Activated CD8-positive, alpha-beta memory T cell treated with anti-CD3 and anti-CD28 coated beads for 48 hours (primary cell): ENCODE measurements around the gene ING1.
A peak's percentile ranks its signal among the peaks of the same experiment; 100 is the strongest.
"Not testable (repeated sequence)": the region's sequence is repeated elsewhere in the genome, so short reads cannot be mapped to it uniquely, and the experiment has no call there.

Experiments
- DNase-seq, 3 experiments: peaks; one replicate each; pipeline ENCODE4 v3.0.0-alpha.2; 2020; ENCODE audit warnings: low read depth in 2 of 3, low spot score in 2 of 3

The ING1 gene, protein sequence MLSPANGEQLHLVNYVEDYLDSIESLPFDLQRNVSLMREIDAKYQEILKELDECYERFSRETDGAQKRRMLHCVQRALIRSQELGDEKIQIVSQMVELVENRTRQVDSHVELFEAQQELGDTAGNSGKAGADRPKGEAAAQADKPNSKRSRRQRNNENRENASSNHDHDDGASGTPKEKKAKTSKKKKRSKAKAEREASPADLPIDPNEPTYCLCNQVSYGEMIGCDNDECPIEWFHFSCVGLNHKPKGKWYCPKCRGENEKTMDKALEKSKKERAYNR

DNA sequence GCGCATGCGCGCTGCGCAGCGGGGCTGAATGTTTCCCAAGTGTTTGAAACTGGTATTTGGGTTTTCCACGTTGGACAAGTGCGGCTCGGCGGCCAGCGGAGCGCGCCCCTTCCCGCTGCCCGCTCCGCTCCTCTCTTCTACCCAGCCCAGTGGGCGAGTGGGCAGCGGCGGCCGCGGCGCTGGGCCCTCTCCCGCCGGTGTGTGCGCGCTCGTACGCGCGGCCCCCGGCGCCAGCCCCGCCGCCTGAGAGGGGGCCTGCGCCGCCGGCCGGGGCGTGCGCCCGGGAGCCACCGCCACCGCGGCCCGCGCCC, at the start of gene ING1:
TSS of gene ING1 (plus strand) at position 59 of the 311 bp plus-strand sequence. CDS start 450 bp downstream, outside the sequence.
- DNase-seq, result no peak

DNA sequence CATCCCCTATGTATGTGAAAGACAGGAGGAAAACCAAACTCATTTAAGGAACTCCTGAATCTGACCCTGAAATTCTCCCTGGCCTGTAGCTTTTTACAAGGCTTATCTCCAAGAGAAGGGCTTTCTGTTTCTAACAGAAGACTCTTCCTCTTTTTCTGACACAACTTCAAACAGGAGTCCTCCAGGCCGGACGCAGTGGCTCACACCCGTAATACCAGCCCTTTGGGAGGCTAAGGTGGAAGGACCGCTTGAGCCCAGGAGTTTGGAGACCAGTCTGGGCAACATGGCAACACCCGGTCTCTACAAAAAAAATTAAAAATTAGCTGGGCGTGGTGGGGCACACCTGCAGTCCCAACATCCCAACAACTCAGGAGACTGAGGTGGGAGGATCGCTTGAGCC, 49.5 kb upstream of the ING1 start:
- no peak for DNase-seq

DNA sequence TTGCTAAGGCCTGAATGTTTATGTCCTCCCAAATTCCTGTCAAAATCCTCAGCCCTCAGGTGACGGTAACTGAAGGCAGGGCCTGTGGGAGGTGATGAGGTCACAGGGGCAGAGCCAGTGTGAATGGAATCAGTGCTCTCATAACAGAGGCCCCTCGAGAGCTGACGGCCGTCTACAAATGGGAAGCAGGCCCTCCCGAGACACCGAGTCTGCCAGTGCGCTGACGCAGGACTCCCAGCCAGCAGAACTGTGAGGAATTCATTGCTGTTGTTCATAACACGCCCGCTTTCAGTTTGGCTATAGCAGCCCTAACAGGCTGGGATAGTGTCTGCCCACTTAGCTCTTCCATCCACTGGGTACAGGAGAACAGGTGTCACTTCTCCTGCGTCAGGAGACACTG, 48.8 kb upstream of the ING1 start:
- no peak for DNase-seq

DNA sequence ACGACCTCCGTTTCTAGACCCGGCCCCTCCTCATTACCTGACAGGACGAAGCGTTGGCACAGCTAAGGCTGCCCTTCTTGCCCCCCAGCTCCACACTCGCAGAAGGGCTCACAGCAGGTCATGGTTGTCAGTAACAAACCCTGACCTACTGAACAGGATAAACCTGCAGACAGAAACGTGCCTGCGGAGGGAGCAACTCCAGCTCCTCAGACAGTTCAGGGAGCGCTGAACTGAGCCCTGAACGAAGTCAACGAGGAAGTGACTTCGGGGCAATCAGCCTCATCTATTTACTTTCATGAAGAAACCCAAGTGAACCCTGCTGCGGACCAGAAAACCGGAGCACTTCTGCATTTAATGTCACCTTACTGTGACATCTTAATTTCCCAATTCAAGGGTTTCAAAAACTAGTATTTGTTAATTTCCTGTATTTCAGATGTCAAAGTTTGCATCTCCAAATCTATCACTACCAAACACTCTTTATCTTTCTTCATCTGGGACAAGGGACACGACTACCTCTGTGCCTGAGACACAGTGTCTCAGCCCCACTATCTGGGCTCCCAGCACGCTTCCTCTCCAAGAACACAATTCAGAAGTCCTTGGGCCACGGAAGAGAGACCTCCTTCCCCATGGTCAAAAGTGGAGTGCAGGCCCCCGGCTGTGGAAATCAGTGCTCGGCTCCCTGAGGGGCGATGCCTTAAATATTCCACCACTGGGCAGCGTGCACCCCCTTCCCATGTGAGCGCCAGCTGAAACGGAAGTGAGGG, 47.8 kb upstream of the ING1 start:
- no peak for DNase-seq

DNA sequence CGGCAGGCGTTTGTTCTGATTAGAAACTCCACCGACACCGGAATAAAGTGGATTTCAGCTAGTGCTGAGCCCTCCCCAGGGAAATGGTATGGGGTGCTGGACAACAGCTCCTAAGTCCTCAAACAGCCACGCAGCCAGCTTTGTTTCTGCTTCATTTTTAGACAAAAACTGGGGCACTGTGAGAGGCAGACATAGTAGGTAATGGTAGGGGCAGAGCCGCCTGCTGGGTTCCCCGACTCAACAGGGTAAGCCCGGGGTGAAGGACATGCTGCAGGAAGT, 47.3 kb upstream of the ING1 start:
- no peak for DNase-seq

DNA sequence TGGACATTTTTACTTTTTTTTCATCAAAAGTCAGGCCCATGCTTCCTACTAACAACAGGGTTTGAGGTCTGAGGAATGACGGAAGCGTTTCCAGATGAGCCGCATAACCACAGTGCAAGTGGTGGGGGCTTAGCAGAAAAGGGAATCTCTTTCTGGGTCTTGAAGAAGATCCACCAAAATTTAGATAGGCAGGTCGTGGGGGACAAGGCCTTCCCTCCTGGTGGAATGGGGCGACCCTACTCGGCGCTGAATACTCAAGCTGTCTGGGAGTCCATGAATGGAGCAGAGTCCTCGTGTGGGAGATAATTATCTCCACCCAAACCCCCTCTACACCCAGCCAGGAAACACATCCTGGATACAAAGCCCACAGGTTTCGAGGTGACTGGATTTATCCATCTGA, 44.5 kb upstream of the ING1 start:
- DNase-seq, result no peak

DNA sequence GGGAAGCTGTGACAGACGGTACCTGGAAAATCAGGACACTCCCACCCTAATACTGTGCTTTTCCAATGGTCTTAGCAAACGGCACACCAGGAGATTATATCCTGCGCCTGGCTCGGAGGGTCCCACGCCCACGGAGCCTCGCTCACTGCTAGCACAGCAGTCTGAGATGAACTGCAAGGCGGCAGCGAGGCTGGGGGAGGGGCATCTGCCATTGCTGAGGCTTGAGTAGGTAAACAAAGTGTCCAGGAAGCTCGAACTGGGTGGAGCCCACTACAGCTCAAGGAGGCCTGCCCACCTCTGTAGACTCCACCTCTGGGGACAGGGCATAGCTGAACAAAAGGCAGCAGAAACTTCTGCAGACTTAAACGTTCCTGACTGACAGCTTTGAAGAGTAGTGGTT, 43.7 kb upstream of the ING1 start:
- not testable (repeated sequence) for DNase-seq

DNA sequence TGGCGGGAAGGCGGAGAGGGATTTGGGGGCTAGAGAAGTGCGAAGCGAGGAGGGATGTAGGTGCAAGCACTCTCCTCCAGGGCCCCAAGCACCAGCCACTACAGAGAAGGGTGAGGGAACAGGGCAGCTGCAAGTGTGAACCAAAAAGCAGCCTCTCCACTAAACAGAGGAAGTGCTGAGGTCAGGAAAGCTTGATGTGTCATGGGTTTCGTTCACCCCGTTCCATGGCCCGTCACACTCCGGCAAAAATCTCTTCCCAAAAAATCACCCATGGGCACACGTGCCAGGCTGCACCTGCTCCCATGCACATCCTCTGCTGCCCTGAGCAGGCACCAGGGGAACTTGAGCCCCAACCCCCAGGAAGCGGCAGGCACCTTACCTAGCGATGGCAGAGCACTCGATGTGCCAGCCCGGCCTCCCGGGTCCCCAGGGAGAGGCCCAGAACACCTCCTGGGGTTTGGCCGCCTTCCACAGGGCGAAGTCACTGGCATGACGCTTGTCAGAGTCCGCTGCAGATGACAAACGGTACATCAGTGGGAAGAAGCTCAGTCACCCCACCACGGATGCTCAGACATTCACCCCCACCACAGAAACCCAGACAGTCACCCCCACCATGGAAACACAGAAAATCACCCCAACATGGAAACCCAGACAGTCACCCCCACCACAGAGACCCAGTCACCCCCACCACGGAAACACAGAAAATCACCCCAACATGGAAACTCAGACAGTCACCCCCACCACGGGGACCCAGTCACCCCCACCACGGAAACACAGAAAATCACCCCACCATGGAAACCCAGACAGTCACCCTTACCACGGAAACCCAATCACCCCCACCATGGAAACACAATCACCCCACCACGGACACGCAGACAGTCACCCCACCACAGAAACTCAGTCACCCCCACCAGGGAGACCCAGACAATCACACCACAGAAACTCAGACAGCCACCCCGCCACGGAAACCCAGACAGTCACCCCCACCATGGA, 36.6 kb upstream of the ING1 start:
- DNase-seq, result peak in 1 of 3 experiments; percentile 29

DNA sequence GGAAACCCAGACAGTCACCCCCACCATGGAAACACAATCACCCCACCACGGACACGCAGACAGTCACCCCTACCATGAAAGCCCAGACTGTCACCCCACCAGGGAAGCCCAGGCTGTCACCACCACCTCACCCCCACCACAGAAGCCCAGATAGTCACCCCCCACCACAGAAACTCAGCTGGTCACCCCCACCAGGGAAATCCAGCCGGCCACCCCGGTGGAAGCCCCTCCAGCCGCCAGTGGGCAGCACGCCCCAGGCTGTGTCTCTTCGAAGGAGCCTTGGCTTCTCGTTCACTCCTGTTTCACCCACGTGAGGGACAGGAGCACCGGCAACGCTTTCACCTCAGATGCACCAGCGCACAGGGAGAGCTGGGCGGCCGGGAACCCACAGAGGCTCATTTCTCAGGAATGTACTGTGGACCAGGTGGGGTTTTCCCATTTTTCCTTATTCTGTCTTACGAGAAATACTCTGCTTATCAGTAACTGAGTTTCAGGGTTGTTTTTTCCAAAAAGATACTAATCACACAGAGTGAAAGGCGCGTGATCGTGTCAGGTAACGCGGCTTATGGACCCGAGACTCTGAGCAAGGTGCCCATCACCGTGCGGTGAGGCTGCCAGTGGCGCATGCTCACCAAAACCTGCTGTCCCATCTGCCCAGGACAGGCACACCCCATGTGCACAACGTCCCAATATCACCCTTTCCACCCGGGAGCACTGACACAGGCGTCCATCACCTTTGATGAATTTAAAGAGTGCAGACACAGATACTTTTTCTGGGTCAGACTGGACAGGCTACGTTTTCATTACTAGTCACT, 35.6 kb upstream of the ING1 start:
- DNase-seq, result peak in 1 of 3 experiments; percentile 21

DNA sequence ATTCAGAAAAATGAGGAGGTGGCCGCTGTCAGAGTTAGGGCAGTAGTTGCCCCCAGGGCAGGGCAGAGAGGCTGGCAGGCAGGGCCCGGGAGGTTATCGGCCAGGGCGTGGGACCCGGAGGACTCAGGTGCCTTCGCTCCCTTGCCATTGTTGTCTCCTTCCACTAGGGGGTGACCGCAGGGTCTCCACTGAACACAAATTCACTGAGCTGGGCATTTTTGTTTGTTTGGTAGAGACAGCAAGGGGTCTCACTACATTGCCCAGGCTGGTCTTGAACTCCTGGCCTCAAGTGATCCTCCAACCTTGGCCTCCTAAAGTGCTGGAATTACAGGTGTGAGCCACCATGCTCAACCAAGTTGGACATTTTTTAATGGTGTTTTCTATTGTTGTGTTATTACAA, 32.6 kb upstream of the ING1 start:
- DNase-seq, result no peak

DNA sequence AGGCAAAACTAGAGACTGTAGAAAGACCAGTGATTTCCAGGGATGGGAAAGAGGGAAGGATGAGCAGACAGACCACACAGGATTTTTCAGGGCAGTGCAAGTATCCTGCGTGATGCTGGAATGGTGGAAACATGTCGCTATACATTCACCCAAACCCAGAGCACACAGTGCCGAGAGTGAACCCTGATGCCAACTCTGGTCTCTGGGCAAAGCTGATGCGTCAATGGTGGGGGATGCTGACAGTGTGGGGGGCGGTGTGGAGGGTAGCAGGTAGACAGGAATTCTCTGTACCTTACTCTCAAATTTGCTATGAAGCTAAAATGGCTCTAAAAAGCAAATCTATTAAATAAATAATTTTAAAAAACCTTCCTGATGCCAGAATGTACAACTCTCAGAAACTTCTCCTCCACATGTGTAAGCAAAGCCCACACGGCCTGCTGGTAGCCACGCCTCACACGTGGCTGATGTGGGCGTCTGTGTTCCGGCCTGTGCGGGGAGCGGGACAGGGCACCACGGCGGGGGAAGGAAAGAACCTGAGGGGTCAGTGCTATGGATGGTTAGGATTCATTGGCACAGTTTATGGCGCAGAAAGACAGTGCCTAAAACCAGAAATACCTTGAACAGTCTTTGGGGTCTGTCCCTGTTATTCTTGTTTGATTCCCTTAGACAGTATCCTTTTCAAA, 31.5 kb upstream of the ING1 start:
- no peak for DNase-seq

DNA sequence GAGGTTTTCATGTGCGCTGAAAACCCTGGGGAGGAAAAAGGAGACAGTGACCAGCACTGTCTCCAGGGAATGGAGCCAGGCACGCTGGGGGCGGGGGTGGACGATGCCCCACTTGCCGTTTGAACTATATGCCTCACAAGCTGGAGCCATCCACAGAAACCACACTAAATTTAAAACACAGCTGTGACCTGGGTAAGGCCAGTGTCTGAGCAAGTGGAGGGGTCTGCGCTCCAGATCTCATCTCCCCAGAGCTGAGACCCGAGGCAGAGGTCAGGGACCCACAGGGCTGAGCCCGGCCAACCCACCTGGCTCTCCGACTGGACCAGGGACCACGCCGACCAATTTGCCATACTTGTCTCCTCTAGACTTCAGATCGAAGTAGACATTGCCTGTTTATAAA, 30.8 kb upstream of the ING1 start:
- no peak for DNase-seq

DNA sequence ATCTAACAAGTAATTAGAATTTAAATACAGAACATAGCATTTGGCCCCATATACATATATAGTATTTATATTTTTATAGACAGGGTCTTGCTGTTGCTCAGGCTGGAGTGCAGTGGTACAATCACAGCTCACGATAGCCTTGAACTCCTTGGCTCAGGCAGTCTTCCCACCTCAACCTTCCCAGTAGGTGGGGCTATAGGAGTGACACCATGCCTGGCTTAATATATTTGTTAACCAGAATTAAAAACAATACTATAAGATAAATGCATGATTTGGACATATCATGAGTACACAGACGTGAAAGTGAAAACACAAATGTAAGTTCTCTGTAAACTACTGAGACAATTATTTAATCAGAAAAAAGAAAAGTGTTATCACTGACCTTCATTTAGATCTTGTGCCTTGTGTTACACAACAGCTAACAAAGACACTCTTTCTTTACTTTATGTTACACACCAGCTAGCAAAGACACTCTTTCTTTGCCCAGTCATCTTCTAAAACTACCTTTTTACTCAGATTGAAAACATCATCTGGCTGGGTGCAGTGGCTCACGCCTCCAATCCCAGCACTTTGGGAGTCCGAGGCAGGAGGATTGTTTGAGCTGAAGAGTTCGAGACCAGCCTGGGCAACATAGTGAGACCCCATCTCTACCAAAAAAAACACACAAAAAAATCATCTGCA, 30.2 kb upstream of the ING1 start:
- no peak for DNase-seq

DNA sequence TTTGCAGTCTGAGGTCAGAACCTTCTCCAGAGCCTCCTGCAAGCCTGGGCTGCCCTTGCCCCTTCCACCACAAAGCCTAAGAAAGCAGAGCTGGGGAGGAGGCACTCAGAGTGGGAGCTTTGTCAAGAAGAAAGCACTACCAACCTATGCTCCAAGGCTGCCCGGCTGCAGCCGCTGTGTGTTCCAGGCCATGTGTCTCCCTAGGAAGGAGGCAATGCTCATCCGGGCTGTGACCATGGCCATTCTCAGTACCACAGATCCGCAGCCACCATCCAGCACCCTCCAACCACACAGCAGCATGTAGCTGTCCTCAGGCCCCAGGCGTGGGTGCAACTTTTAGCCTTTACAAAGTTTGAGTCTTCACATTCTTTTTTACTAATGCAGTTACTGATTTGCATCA, 29.6 kb upstream of the ING1 start:
- DNase-seq, result no peak

DNA sequence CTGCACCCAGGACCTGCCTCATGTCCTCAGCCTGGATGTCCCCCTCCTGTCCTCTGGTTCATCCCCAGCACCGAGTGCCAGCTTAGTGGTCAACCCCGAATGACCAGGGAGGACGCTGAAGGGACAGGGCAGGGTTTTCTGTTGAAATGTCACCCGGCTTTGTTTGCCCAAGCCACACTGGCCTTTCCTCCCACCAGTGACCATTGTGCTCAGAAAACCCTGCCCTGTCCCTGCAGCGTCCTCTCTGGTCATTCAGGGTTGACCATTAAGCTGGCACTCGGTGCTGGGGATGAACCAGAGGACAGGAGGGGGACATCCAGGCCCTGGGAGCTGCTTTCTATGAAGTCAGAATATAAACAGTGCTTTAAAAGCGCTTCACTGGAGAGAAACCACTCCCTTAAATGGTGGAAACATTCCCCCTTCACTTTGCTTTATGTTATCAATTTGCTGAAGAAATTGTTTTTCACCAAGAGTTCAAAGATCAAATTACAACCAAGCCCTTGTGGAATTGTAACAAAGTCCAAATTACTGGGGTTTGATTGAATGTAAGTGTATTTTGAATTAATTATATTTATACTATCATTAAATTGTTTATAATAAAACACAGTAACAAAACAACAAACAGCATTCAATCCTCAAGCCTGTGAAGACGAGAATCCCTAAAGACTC, 29.0 kb upstream of the ING1 start:
- DNase-seq, result no peak

DNA sequence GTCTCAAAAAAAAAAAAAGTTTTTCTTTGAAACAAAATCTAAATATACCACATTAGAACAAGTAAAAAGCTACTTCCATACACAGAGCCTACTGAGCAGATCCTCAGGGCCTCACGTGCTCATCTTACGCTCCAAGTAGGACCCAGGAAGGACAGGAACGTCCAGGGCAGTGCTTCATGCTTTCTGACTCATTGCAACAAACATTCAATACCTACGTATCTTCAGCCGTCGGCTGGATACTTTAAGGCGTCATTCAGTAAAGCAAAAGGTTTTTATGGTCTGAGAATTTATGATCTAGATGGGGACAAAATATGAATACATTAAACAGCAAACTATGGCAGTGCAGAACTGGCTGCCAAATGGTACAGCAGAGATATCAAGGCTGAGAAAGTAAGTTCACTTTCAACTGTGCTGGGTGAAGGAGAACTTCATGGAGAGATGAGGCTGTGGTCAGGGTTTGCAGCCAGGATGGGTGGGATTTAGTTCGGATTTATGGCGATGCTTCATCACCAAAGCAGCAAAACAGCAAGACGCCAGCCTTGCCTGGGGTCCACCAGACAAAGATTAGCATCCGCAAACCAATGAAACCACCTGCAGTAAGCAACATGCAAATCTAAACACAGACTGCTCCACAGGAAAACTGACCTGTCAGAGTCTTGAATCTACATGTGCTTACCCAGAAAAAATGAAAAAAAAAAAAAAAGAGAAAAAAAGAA, 28.0 kb upstream of the ING1 start:
- DNase-seq, result no peak

DNA sequence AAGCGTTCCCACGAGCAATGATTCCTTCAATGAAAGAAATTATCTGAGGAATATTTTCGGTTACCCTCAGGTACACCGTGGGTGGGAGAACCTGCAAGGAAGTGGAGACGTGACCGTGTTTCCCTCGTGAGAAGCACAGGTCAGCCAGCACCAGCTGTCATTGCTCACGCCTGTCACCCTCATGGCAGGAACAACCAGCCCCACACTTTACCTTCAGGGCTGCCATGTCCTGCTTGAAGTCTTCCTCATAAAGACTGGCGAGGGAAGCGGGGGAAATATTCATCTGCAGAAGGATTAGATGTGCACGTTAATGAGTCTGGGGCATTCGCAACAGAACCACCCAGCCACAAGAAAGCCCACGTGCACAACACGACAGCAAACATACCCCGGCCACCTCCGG, 25.8 kb upstream of the ING1 start:
- no peak for DNase-seq

DNA sequence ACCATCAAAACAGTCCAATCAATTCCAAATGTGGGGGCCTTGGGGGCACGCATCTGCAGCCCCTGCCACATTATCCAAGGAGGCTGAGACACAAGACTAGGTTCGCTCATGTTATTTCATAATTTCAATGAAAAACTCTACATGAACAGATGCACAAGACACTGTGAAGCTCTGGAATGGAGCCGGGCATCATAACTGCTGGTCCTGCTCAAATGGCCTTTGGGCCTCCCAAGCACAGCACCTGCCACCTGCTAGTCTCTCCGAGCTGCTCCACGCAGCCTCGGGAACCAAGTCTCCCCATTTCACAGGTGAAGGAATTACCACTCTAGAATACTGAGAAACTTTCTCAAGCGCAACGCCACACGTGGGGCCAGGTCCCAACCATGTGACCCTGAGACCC, 24.5 kb upstream of the ING1 start:
- no peak for DNase-seq

DNA sequence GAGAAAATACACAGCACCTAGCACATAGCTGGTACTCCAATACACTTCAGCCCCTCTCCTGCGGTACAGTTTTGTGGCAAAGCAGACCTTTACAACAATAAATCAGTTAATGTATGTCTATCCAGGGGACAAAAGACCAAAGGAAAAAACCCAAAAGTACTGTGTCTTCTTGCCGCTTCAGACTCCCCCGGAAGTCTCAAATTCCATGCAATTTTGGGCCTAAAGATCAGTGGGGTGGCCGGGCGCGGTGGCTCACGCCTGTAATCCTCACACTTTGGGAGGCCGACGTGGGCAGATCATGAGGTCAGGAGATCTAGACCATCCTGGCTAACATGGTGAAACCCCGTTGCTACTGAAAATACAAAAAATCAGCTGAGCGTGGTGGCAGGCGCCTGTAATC, 23.8 kb upstream of the ING1 start:
- DNase-seq, result no peak
